DND-41 (cell line): ENCODE data around the gene ANK3.
A peak's percentile ranks its signal among the peaks of the same experiment; 100 is the strongest.

Experiments used
- ATAC-seq: fragments of 200-7000 bp; cut with Tn5 transposase; 3 replicates; pipeline ENCODE4 v1.9.1; 2021; ENCODE audit warnings: low read depth; ENCODE audit not compliant: insufficient read depth
- DNase-seq: peaks from one replicate; pipeline ENCODE4 v3.0.0-alpha.2; 2020
- H2AFZ ChIP-seq: 2 replicates; pipeline ENCODE4 v1.6.0; 2012; ENCODE audit warnings: low read depth, low read length
- H3K27ac ChIP-seq: 2 replicates; pipeline ENCODE4 v1.5.1; 2012; ENCODE audit warnings: low read length, inconsistent platforms
- H3K27me3 ChIP-seq: fragments of 200-600 bp; sonication (generic); 2 replicates; pipeline ENCODE4 v1.6.0; 2012; ENCODE audit warnings: low read length, mild to moderate bottlenecking, inconsistent platforms; ENCODE audit not compliant: insufficient read depth, poor library complexity
- H3K36me3 ChIP-seq: 2 replicates; pipeline ENCODE4 v1.5.1; 2012; ENCODE audit warnings: low read length, inconsistent platforms; ENCODE audit not compliant: insufficient read depth
- H3K4me1 ChIP-seq: 2 replicates; pipeline ENCODE4 v1.5.1; 2012; ENCODE audit warnings: mild to moderate bottlenecking, low read length; ENCODE audit not compliant: insufficient read depth
- H3K4me2 ChIP-seq: 2 replicates; pipeline ENCODE4 v1.6.0; 2012; ENCODE audit warnings: mild to moderate bottlenecking, moderate library complexity, low read length, inconsistent platforms; ENCODE audit not compliant: insufficient read depth
- H3K4me3 ChIP-seq, 2 experiments: fragments of 200-600 bp in 1 of 2; shearing (Covaris generic) in 1 of 2; 2 replicates each; pipeline ENCODE4 v1.5.1; 2012 to 2016; ENCODE audit warnings: inconsistent platforms in 2 of 2, low read length in 2 of 2, mild to moderate bottlenecking in 2 of 2, low read depth in 1 of 2, moderate library complexity in 1 of 2
- H3K79me2 ChIP-seq: 2 replicates; pipeline ENCODE4 v1.6.0; 2012; ENCODE audit warnings: low read length, inconsistent platforms; ENCODE audit not compliant: insufficient read depth
- H3K9ac ChIP-seq: 2 replicates; pipeline ENCODE4 v1.6.0; 2012; ENCODE audit warnings: low read depth, mild to moderate bottlenecking, inconsistent platforms, low read length, moderate library complexity
- H3K9me3 ChIP-seq: 2 replicates; pipeline ENCODE4 v1.5.1; 2012; ENCODE audit warnings: low read length, moderate library complexity, mild to moderate bottlenecking, inconsistent platforms; ENCODE audit not compliant: insufficient read depth, severe bottlenecking
- H4K20me1 ChIP-seq: 2 replicates; pipeline ENCODE4 v1.6.0; 2012; ENCODE audit warnings: low read length; ENCODE audit not compliant: insufficient read depth
- EZH2 ChIP-seq: IDR thresholded peaks from 3 replicates; pipeline ENCODE4 v1.6.1; 2012; ENCODE audit warnings: borderline replicate concordance, low read depth, mild to moderate bottlenecking, moderate library complexity, low read length, inconsistent platforms; ENCODE audit not compliant: severe bottlenecking
- TF ChIP-seq, protein P1 (sequence below): IDR thresholded peaks from 2 replicates; pipeline ENCODE4 v1.5.1; 2012; ENCODE audit warnings: borderline replicate concordance, low read length, moderate library complexity, mild to moderate bottlenecking; ENCODE audit not compliant: poor library complexity, severe bottlenecking; ENCODE audit errors: extremely low read depth

ANK3 gene

DNA sequence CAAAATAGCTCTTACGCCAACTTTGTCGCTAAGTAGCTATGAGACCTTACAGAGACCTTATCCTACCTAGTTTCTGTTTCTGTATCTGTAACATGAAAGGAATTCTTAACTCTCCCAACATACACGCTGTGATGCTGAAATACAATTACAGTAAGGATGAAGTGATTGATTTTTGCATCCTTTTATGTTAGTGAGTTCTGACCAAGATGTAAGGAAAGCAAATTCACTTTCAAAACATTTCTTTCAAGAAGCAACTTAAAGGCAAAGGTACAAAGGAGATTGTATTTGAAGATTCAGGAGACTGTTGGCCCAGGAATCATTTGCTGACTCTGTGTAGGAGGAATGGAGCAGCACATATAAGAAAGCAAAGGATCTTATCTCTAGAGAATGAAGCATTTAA lies 7.1 kb upstream of the ANK3 start:
- Histone ChIP-seq H3K4me3 (no peak overlapping the region), H3K4me1 (no peaks in the 10 kb centered on the region), H3K4me2 (no peak overlapping the region), H3K27me3 (no peaks in the 10 kb centered on the region), H3K79me2 (no peaks in the 10 kb centered on the region), H3K27ac (no peak overlapping the region), H2AFZ (no peak overlapping the region), H3K9ac (no peak overlapping the region), H4K20me1 (no peaks in the 10 kb centered on the region), H3K36me3 (no peaks in the 10 kb centered on the region), H3K9me3 (no peaks in the 10 kb centered on the region)
- DNase-seq (no peak), ATAC-seq (no peak)
- TF ChIP-seq, protein P1, sequence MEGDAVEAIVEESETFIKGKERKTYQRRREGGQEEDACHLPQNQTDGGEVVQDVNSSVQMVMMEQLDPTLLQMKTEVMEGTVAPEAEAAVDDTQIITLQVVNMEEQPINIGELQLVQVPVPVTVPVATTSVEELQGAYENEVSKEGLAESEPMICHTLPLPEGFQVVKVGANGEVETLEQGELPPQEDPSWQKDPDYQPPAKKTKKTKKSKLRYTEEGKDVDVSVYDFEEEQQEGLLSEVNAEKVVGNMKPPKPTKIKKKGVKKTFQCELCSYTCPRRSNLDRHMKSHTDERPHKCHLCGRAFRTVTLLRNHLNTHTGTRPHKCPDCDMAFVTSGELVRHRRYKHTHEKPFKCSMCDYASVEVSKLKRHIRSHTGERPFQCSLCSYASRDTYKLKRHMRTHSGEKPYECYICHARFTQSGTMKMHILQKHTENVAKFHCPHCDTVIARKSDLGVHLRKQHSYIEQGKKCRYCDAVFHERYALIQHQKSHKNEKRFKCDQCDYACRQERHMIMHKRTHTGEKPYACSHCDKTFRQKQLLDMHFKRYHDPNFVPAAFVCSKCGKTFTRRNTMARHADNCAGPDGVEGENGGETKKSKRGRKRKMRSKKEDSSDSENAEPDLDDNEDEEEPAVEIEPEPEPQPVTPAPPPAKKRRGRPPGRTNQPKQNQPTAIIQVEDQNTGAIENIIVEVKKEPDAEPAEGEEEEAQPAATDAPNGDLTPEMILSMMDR: no peak
- no peak for TF ChIP-seq EZH2

DNA sequence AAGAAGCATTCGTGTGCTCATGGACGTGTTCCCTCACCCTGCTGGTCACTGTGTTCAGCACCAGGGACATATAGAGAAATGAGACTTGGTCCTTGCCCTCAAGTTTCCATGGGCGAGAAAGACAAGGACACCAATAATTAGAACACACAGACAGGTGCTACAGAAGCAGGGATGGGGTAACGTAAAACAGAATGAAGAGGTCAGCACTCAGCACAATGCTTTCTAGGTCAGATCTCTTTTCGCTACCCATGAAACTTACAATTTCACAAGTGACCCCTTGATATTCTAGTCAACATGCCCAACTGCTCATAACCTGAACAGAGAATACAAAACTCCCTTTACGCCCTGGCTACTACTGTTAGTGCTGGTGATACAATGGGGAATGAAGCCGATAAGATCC lies 6.0 kb upstream of the ANK3 start:
- Histone ChIP-seq H3K36me3 (no peaks in the 10 kb centered on the region), H2AFZ (no peak overlapping the region), H3K27me3 (no peaks in the 10 kb centered on the region), H4K20me1 (no peaks in the 10 kb centered on the region), H3K9ac (no peak overlapping the region), H3K4me2 (no peak overlapping the region), H3K27ac (no peak overlapping the region), H3K9me3 (no peaks in the 10 kb centered on the region), H3K4me3 (no peak overlapping the region), H3K79me2 (no peaks in the 10 kb centered on the region), H3K4me1 (no peaks in the 10 kb centered on the region)
- DNase-seq: no peak
- ATAC-seq: no peak
- TF ChIP-seq, protein P1: no peak
- TF ChIP-seq EZH2: no peak

DNA sequence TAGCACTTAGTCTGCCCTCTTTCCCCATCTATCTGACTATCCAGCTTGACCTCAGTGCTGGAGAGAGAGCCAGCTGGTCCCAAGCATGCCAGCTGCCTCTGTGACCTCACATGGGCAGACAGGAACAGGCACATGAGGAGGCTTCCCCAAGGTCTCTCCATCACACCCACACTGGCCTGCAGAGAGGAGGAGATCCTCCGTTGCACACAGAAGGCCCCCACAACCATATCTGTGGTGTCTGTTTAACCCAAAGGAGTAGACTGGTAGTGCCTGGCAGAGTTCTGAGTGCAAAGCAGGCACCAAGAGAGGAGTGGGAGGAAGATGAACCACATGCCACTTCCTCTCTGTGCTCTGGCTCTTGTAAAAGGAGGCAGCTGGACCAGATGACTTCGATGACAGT lies 4.8 kb upstream of the ANK3 start:
- H2AFZ ChIP-seq: no peak overlapping the region
- no peak overlapping the region for H3K4me2 ChIP-seq
- H3K4me1 ChIP-seq: no peaks in the 10 kb centered on the region
- H3K9ac ChIP-seq: no peak overlapping the region
- no peaks in the 10 kb centered on the region for H3K9me3 ChIP-seq
- ATAC-seq: peak; percentile 58; the same call in 1 of the 3 replicates
- H3K27ac ChIP-seq: no peak overlapping the region
- H3K79me2 ChIP-seq: no peaks in the 10 kb centered on the region
- no peak for TF ChIP-seq EZH2
- TF ChIP-seq, protein P1: no peak
- peak; percentile 6 for DNase-seq
- no peaks in the 10 kb centered on the region for H4K20me1 ChIP-seq
- no peaks in the 10 kb centered on the region for H3K27me3 ChIP-seq
- no peaks in the 10 kb centered on the region for H3K36me3 ChIP-seq
- no peak overlapping the region for H3K4me3 ChIP-seq

DNA sequence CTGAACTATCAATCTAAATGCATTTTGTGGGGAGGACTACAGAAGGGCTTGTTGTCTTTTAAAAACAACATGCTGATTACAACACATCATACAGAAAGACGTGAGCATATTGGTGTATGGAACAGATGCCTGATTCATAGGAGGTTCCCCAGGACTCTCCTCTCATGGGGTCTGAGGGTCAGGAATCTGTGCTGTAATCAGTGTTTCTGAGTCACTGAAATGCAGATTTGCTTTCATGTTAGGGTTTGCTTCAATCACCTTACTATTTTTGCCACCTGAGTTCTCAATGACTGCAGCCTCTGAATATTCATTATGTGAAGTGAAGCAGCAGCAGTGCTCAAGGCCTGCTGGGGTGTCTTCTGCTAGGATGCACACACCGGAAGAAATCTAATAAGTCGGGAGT lies 550 bp upstream of the ANK3 start:
- DNase-seq (no peak), ATAC-seq (no peak)
- H3K27me3 ChIP-seq: no peaks in the 10 kb centered on the region
- no peaks in the 10 kb centered on the region for H4K20me1 ChIP-seq
- no peak overlapping the region for H2AFZ ChIP-seq
- no peaks in the 10 kb centered on the region for H3K79me2 ChIP-seq
- H3K9ac ChIP-seq: no peak overlapping the region
- no peak overlapping the region for H3K27ac ChIP-seq
- TF ChIP-seq, protein P1: no peak
- no peak for TF ChIP-seq EZH2
- H3K9me3 ChIP-seq: no peaks in the 10 kb centered on the region
- H3K36me3 ChIP-seq: no peaks in the 10 kb centered on the region
- H3K4me2 ChIP-seq: no peak overlapping the region
- no peaks in the 10 kb centered on the region for H3K4me1 ChIP-seq
- no peak overlapping the region for H3K4me3 ChIP-seq
